GM19099 (cell line): ENCODE data around the gene CYP11A1.

ENCODE experiments used
- POLR2A ChIP-seq: IDR thresholded peaks from 3 replicates; pipeline ENCODE4 v1.6.1; 2011; ENCODE audit warnings: low read depth; ENCODE audit not compliant: insufficient read length; ENCODE audit errors: extremely low read depth

CYP11A1 gene

GRCh38 chr15:74332611-74333010 is 34.8 kb downstream of the CYP11A1 start:
- TF ChIP-seq POLR2A = no peak

DNA sequence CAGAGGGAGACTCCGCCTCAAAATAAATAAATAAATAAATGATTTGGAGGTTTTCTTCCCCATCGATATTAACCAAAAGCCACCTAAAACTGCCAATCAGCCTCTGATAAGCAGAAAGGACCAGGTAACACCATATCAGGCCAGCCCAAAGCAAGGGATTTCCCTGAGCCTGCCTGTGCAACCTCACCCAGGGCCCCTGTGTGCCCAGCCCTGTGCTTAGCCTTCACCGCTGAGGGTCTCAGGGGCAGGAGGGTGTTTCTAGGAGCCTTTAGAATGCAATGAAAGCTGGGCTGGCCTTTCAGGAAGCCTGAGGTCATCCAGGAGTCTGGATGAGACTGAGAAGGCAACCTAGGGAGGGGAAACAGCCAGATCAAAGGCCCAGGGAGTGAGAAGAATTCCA is 35.4 kb downstream of the CYP11A1 start:
- TF ChIP-seq POLR2A = no peak

- no peak for TF ChIP-seq POLR2A
Observed at GRCh38 chr15:74330861-74331408, 36.5 kb downstream of the CYP11A1 start.

DNA sequence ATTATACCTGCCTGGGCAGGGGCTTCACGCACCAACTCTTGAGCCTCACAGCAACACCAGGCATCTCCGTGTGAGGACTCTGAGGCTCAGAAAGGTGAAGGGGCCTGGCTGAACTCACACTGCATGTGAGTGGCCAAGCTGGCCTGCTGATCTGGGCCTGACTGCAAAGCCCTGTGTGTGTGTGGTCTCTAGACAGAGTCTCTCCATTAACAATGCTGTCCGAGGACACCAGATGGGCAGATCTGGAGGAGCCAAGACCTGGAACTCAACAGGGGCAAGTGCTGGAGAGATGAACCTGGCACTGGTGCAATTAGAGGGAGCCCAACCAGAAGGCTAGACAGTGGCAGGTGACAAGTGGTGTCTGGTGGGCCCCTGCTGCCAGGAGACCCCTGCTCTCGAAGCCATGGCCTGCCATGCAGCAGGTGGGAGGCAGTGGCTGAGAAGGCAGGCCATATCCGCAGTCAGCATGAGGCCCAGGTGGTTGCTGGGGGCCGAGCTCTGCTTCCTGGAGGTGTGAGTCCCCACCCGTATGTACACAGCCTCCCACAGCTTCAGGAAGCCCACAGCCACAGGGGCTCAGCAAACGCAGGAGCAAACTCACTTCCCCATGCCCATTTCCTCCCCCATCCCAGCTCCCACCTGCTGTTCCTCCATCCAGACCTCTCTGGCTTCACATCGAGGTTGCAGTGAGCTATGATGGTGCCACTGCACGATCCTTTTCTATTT is 39.0 kb downstream of the CYP11A1 start:
- TF ChIP-seq POLR2A = no peak

GRCh38 chr15:74327756-74328155 is 39.7 kb downstream of the CYP11A1 start:
- no peak for TF ChIP-seq POLR2A

DNA sequence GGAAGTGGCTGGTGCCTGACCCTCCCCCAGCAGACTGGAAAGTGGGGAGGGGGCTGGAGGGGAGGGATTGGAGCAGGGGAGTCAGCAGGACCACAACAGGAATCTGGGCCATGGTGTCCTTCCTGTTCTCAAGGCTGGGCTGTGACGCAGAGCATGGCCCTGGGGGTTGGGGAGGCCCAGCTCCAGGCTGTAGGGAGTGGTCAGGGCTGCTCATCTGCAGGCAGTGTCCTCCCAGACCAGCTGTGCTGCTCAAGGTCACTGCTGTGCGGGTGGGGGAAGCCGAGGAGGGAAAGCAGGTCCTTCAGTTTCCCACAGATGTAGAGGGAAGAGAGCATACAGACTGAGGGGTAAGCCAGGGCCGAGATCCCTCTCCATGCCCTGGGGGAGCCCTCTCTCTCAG is 40.7 kb downstream of the CYP11A1 start:
- TF ChIP-seq POLR2A = no peak

GRCh38 chr15:74324714-74325113 is 42.7 kb downstream of the CYP11A1 start:
- TF ChIP-seq POLR2A = no peak

DNA sequence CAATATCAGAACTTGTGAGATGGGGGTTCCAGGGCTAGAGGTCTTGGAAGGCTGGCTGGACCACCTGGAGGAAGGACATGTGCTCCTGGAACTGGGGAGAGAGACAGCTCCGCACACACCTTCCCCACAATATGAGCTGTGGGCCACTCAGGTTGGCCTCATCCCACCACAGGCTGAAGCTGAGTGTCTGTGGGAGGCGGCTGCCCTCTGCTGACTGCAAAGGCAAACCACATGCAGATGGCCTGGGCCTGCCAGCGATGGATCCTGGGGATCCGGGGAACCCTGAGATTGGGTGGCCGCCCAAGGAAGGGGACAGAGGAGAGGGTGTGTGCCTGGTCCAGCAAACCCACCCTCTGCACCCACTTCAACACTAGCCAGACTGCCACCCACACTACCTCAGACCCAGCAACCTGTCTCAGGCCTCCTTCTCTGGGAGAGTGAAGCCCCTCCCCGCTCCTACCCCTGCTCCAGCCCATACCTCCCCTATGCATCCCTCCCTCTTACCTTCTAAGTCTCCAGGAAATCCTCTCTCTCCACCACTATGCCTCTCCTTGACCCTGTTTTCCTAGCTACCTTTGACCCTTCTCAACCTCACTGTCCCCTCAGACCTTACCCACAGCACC is 44.8 kb downstream of the CYP11A1 start:
- no peak for TF ChIP-seq POLR2A

- no peak for TF ChIP-seq POLR2A
Observed at GRCh38 chr15:74320352-74321247, 46.8 kb downstream of the CYP11A1 start.

- TF ChIP-seq POLR2A = no peak
Observed at GRCh38 chr15:74319596-74320351, 47.7 kb downstream of the CYP11A1 start.

DNA sequence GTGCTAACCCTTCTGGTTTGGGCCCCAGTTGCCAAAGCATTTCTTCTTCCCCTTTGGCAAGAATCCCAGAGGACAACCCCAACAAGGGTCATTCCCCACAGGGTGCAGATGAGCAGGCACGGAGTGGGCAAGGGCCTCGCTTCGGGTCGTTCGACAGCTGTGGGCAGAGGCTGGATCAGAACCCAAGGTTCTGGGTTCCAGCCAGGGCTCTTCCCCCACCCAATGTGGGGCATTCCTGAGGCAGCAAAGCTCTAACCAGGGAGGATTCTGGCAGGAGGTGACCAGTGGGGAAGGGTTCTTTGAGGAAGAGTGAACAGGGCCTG is 48.3 kb downstream of the CYP11A1 start:
- TF ChIP-seq POLR2A = no peak

GRCh38 chr15:74318376-74319137 is 48.9 kb downstream of the CYP11A1 start:
- no peak for TF ChIP-seq POLR2A

DNA sequence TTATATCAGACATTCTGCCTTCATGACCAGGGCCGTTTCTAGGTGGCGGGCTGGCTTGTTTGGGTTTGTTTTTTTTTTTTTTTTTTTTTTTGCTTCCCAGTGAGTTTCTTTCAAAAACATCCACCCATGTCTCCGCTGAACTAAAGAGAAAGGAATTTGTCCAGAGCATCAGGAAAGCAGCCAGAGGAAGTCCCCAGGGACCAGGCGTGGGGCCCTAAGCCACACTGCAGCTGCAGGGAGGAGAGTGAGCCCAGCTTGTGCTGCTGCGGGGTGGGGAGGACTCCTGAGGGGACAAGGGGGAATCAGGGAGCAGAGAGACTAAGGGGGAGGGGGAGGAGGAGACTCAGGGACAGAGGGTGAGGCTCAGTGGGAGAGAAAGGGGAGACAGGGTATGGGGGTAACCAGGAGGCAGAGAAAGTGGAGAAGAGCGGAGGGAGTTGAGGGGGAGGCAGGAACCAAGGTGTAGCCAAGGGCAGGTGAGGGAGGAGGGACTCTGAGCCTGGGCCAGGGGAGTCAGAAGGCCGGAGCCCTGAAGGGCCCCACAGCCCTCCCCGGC is 49.5 kb downstream of the CYP11A1 start:
- no peak for TF ChIP-seq POLR2A

DNA sequence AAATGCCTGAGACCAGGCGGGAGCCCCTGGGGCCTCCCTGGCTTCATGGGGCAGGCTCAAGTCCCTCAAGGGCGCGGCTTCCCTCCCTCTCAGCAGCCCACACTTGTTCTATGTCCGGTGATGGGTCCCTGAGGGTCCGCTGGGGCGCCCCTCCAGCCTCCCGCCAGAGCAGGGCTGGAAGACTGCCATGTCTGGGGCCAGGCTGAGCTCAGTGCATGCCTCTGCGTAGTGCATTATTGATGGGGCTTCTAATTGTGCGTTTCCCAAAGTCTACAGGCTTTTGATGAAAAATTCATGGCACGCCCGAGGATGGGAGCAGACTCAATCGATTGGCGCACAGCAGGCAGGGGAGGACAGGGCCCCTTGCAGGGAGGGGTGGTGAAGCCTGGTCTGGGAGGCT is 51.3 kb downstream of the CYP11A1 start:
- TF ChIP-seq POLR2A = no peak
